Limb (tissue), 2 donors: Measurements from ENCODE around the gene NAA38.

Experiments
- DNase-seq, 2 donors: peaks; one replicate each; pipeline ENCODE4 v3.0.0-alpha.2; 2016; ENCODE audit errors: extremely low spot score in 2 of 2

NAA38 gene

DNA sequence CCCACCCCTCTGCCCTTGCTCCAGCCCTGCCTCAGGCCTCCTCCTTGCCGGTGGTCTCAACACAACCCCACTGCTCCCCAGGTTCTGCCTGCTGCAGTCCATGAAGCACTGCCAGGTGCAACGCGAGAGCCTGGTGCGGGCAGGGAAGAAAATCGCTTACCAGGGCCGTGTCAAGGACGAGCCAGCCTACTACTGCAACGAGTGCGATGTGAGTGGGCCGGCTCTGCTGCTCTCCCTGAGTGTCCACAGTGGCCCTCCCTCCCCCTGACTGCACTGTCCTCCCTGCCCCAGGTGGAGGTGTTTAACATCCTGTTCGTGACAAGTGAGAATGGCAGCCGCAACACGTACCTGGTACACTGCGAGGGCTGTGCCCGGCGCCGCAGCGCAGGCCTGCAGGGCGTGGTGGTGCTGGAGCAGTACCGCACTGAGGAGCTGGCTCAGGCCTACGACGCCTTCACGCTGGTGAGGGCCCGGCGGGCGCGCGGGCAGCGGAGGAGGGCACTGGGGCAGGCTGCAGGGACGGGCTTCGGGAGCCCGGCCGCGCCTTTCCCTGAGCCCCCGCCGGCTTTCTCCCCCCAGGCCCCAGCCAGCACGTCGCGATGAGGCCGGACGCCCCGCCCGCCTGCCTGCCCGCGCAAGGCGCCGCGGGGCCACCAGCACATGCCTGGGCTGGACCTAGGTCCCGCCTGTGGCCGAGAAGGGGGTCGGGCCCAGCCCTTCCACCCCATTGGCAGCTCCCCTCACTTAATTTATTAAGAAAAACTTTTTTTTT is 4.3 kb downstream of the NAA38 start:
- peak in 1 of 2 donors; percentile 41 for DNase-seq

DNA sequence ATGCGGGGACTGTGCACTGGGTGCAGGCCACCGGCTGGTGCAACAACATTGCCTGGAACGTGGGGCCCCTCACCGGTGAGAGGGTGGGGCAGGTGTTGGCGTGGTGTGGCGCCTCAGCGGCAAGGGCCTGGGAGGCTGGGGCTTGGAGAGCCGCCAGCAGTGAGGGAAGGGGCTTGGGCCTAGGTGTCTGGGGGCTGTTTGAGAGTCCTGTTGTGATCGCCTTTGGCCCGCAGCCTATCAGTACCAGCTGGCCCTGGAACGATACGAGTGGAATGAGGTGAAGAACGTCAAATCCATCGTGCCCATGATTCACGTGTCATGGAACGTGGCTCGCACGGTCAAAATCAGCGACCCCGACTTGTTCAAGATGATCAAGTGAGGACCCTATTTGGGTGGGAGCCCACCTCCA is 5.1 kb downstream of the NAA38 start:
- DNase-seq: no peak

DNA sequence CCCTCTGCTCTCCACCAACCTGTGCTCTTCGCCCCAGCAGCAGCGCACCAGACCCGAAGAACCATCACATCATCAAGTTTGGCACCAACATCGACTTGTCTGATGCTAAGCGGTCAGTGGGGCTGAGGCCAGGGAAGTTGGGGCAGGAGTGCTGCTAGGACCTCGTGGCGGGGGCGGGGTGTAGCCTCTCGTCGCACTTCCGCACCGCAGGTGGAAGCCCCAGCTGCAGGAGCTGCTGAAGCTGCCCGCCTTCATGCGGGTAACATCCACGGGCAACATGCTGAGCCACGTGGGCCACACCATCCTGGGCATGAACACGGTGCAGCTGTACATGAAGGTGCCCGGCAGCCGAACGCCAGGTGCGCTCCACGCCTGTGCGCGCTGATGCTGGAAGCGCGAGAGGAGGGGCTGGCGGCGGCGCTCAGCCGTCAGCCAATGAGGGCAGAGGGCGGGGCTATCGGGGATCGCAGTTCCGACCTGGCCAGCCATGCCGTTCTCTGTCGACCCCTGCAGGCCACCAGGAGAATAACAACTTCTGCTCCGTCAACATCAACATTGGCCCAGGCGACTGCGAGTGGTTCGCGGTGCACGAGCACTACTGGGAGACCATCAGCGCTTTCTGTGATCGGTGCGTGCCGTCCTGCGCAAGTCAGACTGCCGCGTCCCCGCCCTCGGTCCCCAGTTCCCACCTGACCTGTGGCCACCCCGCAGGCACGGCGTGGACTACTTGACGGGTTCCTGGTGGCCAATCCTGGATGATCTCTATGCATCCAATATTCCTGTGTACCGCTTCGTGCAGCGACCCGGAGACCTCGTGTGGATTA is 5.7 kb downstream of the NAA38 start:
- peak; percentile 94 for DNase-seq

DNA sequence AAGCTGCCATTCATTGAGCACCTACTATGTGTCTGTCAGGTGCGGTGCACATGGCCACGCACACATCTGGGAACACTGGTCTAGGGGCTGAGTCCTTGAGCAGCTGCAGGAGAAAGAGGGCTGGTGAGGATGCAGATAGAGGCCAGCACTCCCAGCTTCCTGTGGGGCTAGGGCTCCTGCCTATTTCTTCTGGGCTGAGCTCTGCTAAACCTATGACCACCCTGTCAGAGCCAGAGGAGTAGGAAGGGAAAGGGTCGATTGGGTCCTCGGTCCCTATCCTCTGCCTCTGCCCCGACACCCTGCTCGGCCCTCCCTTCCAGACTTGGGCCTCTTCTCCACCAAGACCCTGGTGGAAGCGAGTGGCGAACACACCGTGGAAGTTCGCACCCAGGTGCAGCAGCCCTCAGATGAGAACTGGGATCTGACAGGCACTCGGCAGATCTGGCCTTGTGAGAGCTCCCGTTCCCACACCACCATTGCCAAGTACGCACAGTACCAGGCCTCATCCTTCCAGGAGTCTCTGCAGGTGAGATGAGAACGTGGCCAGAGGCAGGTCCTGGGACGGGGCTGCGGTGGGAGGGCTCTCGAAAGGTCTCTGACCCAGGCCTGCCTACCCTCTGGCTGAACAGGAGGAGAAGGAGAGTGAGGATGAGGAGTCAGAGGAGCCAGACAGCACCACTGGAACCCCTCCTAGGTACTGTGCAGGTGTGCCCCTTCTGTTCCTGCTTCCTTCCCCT is 6.5 kb downstream of the NAA38 start:
- DNase-seq: peak in 1 of 2 donors; percentile 32

DNA sequence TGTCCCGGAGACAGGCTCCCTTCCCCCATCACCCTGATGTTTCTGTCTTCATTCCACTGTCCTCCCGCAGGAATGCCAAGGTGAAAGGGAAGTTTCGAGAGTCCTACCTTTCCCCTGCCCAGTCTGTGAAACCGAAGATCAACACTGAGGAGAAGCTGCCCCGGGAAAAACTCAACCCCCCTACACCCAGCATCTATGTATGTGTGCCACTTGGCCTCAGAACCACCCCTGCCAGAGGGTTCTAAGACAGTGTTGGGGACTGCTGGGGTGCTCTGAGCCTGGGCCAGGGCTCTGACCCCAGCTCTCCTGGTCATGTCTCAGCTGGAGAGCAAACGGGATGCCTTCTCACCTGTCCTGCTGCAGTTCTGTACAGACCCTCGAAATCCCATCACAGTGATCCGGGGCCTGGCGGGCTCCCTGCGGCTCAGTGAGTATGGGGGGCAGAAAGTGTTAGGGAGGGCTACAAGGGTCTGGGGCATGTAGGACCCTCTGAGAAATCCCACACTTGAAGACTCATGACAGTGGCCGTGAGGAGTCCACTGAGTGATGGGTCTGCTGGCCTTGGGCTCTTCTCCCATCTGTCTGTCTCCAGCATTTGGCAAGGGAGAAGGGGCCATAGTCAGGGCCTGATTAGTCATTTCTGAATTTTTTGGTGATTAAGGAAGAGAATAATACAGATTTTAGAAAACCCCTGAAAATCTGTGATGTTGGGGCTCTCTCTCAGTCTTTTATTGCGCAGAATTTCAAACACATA is 7.4 kb downstream of the NAA38 start:
- DNase-seq: no peak

DNA sequence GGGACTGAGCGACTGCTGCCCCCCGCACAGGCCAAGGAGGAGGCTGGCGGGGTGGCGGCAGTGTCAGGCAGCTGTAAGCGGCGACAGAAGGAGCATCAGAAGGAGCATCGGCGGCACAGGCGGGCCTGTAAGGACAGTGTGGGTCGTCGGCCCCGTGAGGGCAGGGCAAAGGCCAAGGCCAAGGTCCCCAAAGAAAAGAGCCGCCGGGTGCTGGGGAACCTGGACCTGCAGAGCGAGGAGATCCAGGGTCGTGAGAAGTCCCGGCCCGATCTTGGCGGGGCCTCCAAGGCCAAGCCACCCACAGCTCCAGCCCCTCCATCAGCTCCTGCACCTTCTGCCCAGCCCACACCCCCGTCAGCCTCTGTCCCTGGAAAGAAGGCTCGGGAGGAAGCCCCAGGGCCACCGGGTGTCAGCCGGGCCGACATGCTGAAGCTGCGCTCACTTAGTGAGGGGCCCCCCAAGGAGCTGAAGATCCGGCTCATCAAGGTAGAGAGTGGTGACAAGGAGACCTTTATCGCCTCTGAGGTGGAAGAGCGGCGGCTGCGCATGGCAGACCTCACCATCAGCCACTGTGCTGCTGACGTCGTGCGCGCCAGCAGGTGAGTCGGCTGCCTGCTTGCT is 8.1 kb downstream of the NAA38 start:
- no peak for DNase-seq

DNA sequence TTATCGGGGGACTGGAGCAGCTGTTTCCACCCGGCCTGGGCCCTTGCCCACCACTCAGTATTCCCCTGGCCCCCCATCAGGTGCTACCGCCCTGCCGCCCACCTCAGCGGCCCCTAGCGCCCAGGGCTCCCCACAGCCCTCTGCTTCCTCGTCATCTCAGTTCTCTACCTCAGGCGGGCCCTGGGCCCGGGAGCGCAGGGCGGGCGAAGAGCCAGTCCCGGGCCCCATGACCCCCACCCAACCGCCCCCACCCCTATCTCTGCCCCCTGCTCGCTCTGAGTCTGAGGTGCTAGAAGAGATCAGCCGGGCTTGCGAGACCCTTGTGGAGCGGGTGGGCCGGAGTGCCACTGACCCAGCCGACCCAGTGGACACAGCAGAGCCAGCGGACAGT is 8.6 kb downstream of the NAA38 start:
- no peak for DNase-seq

DNA sequence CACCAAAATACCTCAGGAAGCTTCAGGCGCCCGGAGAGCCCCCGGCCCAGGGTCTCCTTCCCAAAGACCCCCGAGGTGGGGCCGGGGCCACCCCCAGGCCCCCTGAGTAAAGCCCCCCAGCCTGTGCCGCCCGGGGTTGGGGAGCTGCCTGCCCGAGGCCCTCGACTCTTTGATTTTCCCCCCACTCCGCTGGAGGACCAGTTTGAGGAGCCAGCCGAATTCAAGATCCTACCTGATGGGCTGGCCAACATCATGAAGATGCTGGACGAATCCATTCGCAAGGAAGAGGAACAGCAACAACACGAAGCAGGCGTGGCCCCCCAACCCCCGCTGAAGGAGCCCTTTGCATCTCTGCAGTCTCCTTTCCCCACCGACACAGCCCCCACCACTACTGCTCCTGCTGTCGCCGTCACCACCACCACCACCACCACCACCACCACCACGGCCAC is 9.2 kb downstream of the NAA38 start:
- DNase-seq: no peak

DNA sequence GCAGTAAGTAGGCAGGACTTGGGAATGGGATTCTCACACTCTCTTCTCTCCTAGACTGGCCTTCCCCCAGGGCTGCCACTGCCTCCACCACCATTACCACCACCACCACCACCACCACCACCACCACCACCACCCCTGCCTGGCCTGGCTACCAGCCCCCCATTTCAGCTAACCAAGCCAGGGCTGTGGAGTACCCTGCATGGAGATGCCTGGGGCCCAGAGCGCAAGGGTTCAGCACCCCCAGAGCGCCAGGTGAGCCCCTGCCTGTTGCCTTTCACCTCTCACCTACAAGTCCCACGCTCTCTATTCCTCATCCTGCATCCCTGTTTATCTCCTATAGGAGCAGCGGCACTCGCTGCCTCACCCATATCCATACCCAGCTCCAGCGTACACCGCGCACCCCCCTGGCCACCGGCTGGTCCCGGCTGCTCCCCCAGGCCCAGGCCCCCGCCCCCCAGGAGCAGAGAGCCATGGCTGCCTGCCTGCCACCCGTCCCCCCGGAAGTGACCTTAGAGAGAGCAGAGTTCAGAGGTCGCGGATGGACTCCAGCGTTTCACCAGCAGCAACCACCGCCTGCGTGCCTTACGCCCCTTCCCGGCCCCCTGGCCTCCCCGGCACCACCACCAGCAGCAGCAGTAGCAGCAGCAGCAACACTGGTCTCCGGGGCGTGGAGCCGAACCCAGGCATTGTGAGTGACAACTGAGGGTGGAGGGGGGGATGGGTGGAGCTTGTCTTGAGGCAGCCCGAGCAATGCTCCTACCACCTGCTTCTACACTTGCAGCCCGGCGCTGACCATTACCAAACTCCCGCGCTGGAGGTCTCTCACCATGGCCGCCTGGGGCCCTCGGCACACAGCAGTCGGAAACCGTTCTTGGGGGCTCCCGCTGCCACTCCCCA is 10.3 kb downstream of the NAA38 start:
- DNase-seq: no peak

DNA sequence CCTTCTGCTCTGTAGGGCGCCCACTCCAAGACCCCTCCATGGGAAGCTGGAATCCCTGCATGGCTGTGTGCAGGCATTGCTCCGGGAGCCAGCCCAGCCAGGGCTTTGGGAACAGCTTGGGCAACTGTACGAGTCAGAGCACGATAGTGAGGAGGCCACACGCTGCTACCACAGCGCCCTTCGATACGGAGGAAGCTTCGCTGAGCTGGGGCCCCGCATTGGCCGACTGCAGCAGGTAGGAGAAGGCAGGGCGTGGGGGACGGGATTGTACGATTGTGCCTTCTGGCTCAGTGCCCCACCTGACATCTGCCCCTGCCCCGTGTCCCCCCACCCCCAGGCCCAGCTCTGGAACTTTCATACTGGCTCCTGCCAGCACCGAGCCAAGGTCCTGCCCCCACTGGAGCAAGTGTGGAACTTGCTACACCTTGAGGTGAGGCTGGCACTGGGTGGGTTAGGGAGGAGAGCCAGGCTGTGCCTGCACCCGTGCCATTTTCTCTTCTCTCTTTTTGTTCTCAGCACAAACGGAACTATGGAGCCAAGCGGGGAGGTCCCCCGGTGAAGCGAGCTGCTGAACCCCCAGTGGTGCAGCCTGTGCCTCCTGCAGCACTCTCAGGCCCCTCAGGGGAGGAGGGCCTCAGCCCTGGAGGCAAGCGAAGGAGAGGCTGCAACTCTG is 11.2 kb downstream of the NAA38 start:
- DNase-seq: no peak

DNA sequence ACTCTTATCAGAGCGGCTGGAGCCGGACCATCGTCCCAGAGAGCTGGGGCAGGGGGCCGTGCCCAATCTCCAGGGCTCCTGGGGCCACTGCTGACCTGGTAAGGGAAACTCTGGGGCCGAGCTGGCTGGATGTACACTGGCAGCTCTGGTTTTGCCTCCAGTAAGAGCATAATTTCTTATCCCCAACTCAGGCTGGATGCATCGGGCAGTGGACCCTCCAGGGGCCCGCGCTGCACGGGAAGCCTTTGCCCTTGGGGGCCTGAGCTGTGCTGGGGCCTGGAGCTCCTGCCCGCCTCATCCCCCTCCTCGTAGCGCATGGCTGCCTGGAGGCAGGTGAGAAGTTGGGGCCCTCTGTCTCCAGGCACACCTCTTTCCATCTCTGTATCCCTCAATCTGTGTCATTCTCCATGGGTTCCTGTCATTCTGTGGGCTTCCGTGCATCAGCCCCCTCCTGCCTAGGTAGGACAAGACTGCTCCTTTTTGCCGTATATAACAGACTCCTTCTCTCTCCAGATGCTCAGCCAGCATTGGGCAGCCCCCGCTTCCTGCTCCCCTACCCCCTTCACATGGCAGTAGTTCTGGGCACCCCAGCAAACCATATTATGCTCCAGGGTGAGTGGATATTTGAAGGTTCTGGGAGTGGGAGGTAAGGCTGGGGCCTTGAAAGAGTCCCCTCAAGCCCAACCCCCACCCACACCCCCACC is 11.8 kb downstream of the NAA38 start:
- DNase-seq: no peak

DNA sequence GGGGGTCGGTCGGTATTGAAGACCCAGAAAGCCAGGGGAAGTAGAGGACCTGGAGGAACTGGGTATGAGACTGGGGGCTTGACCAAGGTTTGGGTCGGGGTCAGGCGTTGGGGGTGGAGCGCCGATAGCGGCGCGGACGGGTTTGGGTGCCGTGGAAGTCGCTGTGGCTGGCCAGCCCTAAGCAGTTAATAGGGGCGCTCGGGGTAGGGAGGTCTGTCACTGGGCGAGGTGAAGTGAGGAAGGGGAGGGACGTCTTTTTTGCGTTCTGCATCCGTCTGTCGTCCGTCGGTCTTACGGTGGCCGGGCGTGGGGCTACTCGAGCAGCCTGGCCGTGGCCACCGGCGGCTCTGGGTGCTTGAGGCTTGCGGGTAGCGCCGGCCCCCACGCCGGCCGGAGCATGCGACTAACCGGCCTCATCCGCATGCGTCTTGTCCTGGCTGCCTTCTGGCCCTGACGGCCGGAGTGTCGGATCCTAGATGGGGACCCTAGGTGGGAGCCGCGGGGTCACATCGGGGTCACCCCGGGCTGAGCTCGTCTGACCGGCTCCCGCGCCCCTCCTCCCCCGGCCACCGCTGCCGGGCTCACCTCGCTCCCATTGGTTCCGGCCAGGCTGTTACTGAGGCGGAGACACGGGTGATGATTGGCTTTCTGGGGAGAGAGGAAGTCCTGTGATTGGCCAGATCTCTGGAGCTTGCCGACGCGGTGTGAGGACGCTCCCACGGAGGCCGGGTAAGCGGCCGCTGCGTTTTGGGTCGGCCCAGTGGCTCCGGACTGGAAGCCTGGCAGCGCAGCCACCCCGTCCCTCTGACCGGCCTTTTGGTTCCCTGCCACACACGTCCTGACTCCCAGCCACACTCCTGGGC is 12.8 kb downstream of the NAA38 start:
- DNase-seq: peak; percentile 89 to 96

DNA sequence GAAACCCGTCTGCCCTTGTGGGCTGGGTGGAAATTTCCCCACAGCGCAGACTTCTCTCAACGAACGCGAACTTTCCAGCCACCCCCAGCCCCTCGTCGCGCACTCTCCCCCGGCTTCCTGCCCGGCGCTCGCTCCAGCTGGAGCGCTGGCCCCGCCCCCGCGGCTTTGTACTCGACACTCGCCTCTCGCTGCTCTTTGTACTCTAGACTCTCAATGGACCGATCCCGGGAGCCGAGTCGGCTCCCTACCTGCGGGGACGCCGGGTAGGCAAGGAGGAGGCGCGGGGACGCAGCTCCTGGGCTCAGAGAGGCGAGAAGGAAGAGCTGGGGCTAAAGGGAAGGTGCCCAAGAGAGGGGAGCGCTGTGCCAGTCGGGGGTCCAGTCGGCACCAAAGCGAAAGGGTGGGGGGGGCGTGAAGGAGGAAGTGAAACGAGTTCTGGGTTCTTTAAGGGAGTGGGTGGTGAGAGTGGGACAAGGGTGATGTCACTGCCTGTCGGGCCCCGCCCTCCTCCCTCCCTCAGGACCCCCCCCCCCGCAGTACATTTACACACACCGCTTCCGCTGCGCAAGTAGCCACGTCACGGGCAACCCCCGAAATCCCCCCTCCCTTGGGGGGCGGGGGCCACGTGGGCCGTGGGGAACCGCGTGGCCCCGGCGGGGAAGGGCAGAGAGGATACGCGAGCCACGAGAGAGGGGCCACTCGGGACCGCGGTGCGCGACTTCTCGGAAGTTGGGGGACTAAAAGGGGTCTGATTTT is 13.6 kb downstream of the NAA38 start:
- DNase-seq: peak; percentile 61 to 85

DNA sequence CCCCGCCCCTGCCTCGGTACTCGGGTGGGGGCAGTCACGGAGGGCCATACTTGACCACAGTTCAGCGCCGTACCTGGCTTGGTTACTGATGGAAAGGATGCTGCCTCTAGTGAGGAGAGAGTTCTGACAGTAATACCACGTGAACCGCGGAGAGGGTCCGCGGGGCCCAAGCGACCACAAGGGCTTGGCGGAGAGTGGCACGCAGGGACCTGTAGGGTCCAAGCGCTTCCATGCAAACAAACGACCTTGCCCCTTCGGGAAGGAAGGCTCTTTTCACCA is 14.2 kb downstream of the NAA38 start:
- no peak for DNase-seq

DNA sequence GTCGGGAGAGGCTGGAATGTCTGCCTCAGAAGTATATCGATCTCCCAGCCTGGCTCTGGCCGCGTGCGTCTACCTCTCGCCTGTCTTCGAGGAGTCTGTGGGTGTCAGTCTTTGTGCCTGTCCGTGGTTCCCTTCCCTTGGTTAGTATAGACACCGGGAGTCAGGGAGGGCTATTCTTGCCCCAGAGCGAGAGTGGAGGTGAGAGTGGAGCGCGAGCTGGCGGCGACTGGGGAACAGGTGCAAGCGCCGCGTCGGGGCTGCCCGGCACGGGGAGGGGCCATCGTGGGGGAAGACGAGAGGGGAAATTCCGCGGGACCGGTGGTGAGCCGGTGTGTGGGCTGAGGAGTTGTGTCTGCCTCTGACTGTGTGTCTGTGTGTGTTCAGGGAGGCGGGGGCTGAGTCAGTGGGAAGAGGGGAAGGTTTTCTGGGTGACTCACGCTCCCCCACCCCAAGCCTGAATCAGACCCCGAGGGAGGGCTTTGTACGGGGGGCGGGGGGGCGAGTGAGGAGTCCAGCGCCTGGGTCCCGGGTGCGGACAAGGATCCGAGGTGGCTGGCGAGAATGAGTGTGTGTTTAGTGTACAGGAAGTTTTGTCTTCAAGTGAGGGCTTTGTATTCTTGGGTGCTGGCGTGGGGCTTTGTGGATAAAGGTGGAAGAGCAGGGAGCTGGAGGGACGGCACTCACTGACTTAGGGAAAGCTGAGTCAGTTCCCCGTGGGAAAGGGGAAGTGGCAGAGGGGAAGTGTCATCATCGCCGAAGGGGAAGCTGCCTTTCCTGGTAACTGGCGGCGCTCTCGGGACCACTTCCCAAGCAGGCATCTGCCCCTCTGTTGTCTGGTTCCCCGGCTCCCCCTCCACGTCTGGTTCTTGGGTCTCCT is 14.7 kb downstream of the NAA38 start:
- peak in 1 of 2 donors; percentile 76 for DNase-seq

DNA sequence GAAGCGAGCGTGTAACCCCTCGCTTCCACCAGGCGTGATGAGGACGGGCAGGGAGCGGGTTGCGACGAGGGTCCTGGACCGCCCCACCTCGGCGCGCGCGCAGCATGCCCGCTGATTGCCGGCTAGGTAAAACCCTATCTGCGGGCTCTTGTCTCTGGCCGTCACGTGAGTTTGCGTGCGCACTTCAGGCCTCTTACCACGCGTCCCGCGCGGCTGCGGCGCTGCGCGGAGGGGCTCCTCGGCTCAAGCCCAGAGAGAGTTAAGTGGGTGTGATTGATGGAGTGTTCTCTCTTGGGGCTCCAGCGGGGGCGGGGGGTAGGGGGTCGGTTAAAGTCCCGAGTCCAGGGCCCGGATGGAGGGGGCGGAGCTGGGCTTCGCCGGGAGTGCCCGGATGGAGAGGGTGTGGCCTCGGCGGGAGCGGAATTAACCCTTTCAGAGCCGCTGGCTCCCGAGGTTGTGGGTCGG is 15.4 kb downstream of the NAA38 start:
- DNase-seq: peak; percentile 86 to 97
